Measurements from ENCODE around the gene CTDP1.

CTDP1 gene

DNA sequence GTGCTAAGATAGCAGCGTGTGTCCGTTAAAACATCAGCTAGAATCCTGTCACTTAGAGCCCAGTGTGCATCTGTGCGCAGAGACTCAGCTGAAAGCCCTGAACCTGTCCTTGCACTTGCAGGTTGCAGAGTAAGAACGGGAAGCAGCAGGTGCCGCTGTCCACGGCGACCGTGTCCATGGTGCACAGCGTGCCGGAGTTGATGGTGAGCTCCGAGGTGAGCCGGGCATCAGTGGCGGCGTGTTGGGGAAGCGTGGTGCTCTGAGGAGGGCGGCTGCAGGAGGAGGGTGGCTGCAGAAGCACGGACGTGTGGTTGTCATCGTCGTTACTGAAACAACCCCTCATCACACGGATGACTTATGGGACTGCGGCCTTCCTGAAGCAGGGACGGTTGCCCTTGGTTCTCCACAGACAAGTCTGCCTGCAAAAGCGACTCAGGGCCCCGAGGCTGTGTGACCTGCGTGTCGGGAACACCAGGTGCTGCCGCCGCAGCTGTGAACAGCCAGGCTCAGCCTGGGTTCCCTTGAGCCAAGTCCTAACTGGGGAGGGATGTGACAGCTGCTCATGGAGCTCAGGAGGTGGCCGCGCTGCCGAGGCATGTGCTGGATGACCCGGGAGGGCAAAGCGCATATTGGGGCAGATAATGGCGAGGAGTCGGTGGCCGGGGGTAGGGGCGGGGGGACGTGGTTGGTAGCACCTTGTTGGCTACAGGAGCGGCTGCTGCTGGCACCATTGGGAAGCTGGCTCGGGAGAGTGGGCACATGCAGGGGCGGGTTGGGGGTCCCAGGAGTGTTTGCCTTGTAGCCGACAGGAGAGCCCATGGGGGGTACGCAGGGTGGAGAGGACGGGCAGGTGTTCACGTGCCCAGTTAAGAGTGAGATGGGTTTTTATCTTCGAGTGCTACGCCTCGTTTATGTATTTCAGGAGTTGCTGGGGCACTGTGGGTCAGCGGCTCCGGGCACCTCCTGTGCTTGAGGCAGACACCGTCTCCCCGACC, 16.6 kb downstream of the CTDP1 start:
- FAIRE-seq (no peak), DNase-seq (ENCODE audit: insufficient read length, low spot score) (no peak)

DNA sequence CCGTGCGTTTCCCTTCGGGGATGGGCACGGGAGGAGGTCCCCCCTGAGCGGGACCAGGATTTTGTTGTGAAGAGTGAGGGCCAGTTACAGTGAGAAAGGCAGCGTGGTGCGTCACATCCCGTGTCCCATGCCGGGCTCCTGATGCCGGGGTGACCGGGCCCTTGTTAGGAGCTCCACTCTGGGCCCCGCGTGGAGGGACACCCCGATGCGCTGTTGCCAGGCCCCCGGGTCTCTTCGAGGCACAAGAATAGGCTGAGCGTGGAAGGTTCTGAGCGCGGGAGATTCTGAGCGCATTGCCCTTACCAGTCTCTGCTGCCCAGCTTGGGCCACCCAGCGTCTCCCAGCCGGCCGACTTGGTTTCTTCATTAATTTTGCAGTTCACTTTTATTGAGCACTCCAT, 17.6 kb downstream of the CTDP1 start:
- no peak for DNase-seq (ENCODE audit: insufficient read length, low spot score)
- no peak for FAIRE-seq

DNA sequence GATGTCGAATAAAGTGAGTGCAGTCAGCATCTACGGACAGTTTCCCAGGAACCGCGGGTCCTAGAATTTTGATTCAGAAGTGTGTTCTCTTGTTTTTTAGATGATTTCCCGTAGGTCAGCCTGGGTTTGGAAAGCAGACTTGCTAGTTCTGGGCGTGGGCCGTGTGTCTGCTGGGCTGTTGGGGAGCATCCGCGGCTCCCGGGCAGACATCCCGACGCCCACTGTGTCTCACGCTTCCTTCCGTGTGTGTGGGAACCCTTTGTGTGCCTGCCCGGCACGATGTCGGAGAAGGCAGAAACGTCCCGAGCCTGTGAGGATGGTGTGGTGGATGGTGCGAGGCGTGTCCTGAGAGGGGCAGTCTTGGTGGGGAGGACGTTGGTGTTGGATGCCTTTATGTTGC, 18.4 kb downstream of the CTDP1 start:
- FAIRE-seq (no peak), DNase-seq (ENCODE audit: insufficient read length, low spot score) (no peak)

DNA sequence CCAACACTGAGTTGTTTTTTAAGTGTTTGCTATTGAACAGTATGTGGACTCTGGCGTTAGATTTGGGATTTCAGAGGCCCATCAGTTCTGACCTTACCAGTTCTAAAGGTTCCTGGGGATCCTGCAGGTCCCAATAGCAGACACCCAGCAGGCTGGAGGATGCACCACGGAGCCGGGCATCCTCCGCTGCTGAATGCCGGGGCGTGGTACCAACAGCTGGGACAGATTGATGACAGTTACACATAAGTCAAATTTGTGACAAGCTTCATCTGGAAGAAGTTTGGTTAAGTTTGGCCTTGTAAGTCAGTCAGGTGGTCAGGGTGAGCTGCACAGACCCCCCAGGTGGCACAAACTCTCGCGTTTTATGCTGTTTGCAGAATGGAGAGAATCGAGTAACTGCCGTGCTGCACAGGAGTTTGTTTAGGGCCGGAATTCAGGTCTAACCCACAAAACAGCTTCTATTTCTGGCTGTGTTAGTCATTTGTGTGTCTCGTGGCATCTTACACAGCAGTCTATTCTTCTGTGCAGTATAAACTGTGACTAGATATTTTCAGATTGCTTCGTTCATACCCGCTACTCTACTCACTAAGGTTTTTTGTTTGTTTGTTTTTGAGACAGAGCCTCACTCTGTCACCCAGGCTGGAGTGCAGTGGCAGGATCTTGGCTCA, 19.2 kb downstream of the CTDP1 start:
- DNase-seq (ENCODE audit: insufficient read length, low spot score) (no peak), FAIRE-seq (no peak)

DNA sequence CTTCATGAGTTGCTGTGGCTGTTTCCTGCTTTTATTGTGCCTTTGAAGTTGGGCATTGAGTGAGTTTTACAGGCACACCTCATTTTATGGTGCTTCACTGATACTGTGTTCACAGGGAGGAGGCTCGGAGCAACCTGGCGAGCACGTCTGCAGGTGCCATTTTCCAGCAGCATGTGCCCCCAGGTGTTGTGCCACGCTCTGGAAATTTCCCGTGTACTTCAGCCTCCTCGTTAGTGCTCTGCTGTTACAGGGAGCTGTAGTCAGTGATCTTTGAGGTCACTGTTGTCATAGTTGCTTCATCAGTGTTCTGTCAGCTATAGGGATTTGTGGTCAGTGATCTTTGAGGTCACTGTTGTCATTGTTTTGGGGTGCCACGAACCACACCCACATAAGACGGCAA, 20.1 kb downstream of the CTDP1 start:
- FAIRE-seq (no peak), DNase-seq (ENCODE audit: insufficient read length, low spot score) (no peak)

DNA sequence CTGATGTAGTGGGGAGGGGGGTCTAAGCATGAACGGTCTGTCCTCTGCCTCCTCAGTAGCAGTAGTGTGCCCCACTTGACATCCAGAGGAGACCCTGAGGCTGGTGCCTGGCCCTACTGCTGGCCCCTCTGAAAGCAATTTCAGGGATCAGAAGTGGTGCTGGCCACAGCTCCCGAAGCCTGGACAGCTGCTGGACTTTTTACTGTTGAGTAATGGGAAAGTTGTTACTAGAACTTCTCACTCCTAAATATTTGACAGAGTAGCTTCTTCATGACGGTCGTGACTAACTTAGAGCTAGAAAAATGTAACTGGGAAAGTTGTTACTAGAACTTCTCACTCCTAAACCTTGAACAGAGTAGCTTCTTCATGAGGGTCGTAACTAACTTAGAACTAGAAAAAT, 23.3 kb downstream of the CTDP1 start:
- no peak for FAIRE-seq
- DNase-seq (ENCODE audit: insufficient read length, low spot score) = no peak

DNA sequence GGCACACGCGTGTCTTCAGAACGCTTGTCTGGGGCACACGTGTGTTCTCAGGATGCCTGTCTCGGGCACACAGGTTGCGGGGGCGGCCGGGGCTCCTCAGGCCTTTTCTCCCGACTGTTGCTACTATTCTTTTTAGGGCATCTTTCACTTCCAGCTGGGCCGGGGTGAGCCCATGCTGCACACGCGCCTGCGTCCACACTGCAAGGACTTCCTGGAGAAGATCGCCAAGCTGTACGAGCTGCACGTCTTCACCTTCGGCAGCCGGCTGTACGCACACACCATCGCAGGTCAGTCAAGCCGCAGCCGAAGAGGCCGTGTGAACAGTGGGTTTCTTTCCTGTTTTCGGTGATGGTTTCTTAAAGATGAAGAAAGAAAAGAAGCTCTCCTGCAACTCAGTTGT, 25.0 kb downstream of the CTDP1 start:
- FAIRE-seq (no peak), DNase-seq (ENCODE audit: insufficient read length, low spot score) (no peak)

DNA sequence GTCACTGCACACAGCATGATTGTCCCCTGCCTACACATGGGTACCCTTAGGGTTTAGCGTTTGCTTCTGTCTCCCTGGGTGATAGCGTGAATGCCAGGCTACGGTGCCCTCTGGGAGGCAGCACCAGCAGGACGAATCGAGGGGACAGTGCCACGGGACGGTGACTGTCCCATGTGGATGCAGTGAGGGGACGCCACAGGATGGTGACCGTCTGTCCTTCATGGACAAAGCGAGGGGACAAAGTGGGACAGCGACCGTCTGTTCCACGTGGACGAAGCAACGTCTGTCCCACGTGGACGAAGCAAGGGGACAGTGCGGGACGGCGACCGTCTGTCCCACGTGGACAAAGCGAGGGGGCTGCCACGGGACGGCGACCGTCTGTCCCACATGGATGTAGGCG, 25.7 kb downstream of the CTDP1 start:
- DNase-seq (ENCODE audit: insufficient read length, low spot score) (no peak), FAIRE-seq (no peak)

DNA sequence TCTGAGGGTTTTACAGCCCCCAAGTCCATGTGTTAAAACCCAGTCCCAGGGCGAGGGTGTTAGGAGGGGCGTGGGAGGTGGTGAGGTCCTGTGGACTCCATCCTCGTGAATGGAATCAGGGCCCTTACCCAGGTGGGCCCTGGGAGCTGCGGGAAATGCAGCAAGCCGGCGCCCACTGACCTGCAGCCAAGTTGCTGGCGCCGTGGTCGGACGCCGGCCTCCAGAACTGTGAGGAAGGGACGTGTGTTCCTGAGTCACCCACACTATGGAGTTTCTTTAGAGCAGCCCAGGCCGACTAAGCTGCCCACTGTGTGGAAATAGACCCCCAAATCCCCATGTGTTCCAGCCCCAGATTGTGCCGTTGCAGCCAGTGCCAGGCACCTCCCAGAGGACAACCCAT, 26.4 kb downstream of the CTDP1 start:
- no peak for DNase-seq (ENCODE audit: insufficient read length, low spot score)
- FAIRE-seq = no peak

DNA sequence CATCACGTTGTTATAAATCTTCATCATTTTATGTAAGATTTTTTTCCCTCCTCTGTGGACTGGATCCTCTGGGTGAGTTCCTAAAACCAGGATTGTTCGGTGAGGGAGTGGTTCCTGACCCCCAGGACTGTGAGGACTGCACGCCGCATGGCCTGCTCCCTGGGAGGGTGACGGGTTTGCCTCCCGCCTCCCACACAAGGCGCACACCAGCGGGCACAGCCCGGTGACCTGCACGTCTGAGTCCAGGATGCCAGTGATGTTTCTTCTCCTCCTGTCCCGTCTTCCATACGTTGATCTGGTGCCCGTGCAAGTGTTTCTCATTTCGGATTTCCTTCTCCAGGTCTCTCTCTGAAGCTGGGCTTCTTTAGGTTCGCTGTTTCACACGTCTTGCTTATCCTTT, 27.1 kb downstream of the CTDP1 start:
- FAIRE-seq = no peak
- DNase-seq (ENCODE audit: insufficient read length, low spot score) = no peak

DNA sequence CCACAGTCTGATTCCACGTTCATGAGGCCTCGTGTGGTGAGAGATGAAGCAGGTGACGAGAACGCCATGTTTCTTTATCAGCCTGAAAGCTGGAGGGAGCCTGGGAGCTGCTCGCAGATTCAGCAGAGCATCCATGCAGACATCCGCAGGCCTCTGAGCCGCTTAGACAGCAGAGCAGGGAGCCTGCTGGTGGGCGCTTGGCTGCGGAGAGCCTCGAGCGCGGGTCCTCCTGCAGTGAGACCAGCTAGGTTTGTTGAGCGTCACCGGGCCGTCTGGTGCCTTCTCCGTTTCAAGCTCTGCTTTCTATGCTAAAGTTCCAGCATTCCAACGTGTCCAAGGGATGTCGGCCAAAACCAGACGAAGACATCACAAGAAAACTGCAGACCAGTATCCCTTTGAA, 27.6 kb downstream of the CTDP1 start:
- FAIRE-seq (no peak), DNase-seq (ENCODE audit: insufficient read length, low spot score) (no peak)

DNA sequence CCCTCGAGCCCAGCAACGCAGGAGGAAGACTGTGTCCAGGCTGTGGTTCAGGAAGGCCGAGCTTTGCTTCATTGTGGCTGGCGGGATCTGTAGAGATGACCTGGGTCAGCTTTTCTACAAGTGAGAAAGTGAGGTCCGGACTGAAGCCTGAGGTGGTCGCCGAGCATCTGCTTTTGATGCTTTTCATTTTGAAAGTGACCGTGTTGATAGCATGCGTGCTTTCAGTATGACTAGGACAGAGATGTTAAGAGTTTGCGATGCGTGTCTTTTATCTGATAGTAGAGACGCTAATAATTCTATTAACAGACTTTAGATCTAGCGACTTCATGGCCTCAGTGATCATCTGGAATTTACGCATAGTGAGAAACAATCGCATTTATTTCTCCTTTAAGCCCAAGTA, 28.1 kb downstream of the CTDP1 start:
- DNase-seq (ENCODE audit: insufficient read length, low spot score) (no peak), FAIRE-seq (no peak)

DNA sequence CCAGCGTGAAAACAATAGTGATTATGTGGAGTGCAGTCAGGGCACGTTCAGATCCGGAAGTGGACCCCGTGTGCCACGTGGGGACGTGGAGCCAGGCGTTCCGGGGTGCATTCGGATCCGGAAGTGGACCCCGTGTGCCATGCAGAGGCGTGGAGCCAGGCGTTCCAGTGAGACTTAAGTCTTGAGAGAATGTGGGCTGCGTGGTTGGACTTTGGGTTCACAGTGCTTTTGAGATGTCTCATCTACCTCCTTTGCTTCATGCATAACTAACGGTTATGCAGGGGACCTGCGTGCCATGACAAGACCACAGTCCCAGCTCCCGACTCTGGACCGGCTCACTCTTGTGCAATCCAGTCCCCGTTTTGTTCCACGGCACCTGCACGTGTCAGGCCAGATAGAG, 28.8 kb downstream of the CTDP1 start:
- no peak for FAIRE-seq
- no peak for DNase-seq (ENCODE audit: insufficient read length, low spot score)

DNA sequence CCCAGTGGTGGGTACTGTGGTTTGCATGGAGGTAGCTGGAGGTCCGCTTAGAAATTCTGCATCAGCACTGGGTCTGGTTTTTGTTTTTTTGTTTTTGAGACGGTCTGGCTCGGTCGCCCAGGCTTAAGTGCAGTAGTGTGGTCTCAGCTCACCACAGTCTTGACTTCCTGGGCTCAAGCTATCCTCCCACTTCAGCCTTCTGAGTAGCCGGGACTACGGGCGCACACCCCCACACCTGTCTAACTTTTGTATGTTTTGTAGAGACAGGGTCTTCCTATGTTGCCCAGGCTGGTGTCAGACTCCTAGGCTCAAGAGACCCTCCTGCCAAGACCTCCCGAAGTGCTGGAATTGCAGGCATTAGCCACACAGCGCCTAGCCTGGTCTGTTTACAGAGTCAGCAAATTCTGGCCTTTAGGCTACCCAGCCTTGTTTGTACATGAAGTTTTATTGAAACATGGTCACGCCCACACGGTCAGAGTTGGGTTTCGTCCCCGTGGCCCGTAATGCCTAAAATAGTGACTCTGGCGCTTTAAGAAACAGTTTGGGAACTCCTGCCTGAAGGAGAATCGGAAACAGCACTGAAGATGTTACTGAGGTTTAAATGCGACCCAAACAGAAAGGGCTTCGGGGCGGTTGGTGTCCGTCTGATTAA, 32.7 kb downstream of the CTDP1 start:
- no peak for DNase-seq (ENCODE audit: insufficient read length, low spot score)
- FAIRE-seq = no peak

DNA sequence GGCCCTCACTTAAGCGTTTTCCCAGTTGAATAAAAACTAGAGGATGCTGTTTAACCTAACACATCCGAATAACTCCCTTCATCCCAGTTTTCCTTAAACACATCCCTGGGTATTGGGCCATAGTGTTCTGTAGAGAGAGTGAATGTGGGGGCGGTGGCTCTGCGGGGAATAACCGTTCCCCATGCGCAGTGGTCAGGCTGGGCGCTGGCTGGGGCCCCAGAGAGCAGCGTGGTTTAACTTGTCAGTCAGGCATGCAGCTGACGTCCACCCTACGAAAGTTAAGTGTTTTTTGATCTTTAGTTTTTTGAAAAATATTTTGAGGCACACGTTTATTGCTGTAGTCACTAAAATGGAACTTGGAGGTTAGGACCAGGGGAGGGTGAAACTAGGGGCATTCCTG, 33.7 kb downstream of the CTDP1 start:
- DNase-seq (ENCODE audit: insufficient read length, low spot score) (no peak), FAIRE-seq (no peak)

DNA sequence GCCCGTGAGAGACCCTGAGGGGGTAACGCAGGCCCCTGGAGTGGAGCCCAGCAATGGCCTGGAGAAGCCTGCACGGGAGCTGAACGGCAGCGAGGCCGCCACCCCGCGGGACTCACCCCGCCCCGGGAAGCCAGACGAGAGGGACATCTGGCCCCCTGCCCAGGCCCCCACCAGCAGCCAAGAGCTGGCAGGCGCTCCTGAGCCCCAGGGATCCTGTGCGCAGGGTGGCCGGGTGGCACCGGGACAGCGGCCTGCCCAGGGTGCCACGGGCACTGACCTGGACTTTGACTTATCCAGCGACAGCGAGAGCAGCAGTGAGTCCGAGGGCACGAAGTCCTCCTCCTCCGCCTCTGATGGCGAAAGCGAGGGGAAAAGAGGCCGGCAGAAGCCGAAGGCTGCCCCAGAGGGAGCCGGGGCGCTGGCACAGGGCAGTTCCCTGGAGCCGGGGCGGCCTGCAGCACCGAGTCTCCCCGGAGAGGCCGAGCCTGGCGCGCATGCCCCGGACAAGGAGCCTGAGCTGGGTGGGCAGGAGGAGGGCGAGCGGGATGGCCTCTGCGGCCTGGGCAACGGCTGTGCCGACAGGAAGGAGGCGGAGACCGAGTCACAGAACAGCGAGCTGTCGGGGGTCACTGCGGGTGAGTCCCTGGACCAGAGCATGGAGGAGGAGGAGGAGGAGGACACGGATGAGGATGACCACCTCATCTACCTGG, 35.1 kb downstream of the CTDP1 start:
- FAIRE-seq = no peak
- no peak for DNase-seq (ENCODE audit: insufficient read length, low spot score)

DNA sequence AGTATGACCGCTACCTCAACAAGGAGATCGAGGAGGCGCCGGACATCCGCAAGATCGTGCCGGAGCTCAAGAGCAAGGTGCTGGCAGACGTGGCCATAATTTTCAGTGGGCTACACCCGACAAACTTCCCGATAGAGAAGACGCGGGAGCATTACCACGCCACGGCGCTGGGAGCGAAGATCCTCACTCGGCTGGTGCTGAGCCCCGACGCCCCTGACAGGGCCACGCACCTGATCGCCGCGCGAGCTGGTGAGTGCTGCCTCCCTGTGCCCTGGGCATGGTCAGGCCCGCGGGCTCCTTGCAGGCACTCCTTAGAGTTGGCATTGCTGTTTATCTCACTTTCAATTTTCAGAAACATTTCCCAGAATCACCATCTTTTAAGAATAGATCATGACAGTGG, 35.7 kb downstream of the CTDP1 start:
- FAIRE-seq = no peak
- no peak for DNase-seq (ENCODE audit: insufficient read length, low spot score)

DNA sequence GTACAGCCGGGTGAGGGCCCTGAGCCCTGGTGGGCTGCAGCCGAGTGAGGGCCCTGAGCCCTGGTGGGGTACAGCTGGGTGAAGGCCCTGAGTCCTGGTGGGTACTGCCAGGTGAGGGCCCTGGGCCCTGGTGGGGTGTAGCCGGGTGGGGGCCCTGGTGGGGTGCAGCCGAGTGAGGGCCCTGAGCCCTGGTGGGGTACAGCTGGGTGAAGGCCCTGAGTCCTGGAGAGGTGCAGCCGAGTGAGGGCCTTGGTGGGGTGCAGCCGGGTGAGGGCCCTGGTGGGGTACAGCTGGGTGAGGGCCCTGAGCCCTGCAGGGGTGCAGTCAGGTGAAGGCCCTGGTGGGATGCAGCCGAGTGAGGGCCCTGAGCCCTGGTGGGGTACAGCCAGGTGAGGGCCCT, 37.5 kb downstream of the CTDP1 start:
- FAIRE-seq = no peak

DNA sequence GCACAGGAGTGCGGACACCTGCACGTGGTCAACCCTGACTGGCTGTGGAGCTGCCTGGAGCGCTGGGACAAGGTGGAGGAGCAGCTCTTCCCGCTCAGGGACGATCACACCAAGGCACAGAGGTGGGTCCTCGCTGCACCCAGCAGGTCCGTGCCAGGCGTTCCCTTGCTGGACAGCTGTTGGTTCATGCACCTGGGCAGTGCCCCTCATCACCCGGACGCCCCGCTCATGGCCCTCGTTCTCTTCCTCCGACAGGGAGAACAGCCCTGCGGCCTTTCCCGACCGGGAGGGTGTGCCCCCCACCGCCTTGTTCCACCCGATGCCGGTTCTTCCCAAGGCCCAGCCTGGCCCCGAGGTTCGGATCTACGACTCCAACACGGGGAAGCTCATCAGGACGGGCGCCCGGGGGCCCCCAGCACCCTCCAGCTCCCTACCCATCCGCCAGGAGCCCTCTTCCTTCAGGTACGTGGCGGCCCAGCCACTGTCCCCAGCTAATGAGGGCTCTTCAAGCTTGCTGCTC, 38.0 kb downstream of the CTDP1 start:
- DNase-seq (ENCODE audit: insufficient read length, low spot score) (no peak), FAIRE-seq (no peak)

More for the DNA sequence above, 37.5 kb downstream of the CTDP1 start:
- no peak for DNase-seq (ENCODE audit: insufficient read length, low spot score)

DNA sequence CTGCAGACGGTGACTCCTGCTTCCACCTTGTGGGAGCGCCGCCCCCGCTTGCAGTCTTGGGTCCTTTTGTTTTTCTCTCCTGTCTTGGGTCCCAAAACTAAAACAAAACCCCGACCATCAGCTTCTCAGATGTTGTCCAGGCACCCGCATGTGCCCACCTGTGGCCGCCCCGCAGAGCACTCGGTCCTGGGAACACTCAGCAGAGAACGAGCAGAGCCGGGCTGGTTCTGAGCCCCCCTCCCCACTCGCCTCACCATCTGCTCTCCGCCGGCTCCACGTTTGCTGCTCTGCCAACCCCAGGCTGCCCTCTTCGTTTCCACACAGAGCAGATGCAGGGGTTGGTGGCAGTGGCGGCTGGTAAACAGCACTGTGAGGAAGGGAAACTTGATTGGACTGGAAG, 38.5 kb downstream of the CTDP1 start:
- DNase-seq (ENCODE audit: insufficient read length, low spot score) = no peak
- FAIRE-seq = no peak
